ENCODE data around the gene RNF182.

DNA sequence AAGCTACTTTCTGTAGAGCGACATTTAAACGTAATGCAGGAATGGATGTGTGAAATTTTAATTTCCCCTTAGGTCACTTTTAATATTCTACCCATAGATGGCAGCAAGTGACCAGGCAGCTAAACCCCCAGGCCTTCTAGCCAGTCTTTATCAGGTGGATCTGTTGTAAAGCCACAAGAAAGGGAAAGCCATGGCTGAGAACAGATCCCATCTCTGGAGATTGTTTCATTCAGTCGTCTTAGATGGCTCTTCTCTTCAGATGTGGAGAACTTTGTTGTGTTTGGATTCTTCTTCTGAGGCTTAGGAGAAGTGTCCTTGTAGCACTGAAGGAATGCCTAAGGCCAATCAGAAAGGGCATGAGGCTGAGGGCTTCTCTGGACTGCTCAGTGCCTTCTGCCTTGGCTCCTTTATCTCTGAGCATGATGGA, 15.8 kb upstream of the RNF182 start:
- TF ChIP-seq, protein P1, sequence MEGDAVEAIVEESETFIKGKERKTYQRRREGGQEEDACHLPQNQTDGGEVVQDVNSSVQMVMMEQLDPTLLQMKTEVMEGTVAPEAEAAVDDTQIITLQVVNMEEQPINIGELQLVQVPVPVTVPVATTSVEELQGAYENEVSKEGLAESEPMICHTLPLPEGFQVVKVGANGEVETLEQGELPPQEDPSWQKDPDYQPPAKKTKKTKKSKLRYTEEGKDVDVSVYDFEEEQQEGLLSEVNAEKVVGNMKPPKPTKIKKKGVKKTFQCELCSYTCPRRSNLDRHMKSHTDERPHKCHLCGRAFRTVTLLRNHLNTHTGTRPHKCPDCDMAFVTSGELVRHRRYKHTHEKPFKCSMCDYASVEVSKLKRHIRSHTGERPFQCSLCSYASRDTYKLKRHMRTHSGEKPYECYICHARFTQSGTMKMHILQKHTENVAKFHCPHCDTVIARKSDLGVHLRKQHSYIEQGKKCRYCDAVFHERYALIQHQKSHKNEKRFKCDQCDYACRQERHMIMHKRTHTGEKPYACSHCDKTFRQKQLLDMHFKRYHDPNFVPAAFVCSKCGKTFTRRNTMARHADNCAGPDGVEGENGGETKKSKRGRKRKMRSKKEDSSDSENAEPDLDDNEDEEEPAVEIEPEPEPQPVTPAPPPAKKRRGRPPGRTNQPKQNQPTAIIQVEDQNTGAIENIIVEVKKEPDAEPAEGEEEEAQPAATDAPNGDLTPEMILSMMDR (IDR thresholded peaks at IDR 0.05), result peak; percentile 94
- no peak for TF ChIP-seq EZH2 (IDR thresholded peaks at IDR 0.05)
- TF ChIP-seq EZH2phosphoT487 (IDR thresholded peaks at IDR 0.05), result no peak
